Subcutaneous abdominal adipose tissue (tissue), 5 donors: ENCODE measurements around the gene RGS7.
"Not testable (repeated sequence)": the region's sequence is repeated elsewhere in the genome, so short reads cannot be mapped to it uniquely, and the experiment has no call there.

Source experiments
- H3K27ac ChIP-seq: one replicate; pipeline ENCODE4 v1.7.0; 2013; ENCODE audit warnings: low read depth, mild to moderate bottlenecking, inconsistent platforms, low read length, moderate library complexity
- H3K27me3 ChIP-seq, 5 donors: one replicate each; pipeline ENCODE4 v1.7.0; 2013; ENCODE audit warnings: low read length in 5 of 5, inconsistent platforms in 1 of 5; ENCODE audit not compliant: control insufficient read depth in 5 of 5, insufficient read depth in 4 of 5
- H3K36me3 ChIP-seq, 5 donors: one replicate each; pipeline ENCODE4 v1.7.0; 2013; ENCODE audit warnings: low read length in 5 of 5; ENCODE audit not compliant: control insufficient read depth in 5 of 5, insufficient read depth in 5 of 5
- H3K4me1 ChIP-seq, 5 donors: one replicate each; pipeline ENCODE4 v1.7.0; 2013; ENCODE audit warnings: low read length in 5 of 5, mild to moderate bottlenecking in 3 of 5, moderate library complexity in 1 of 5; ENCODE audit not compliant: control insufficient read depth in 5 of 5, insufficient read depth in 5 of 5
- H3K4me3 ChIP-seq, 5 donors: one replicate each; pipeline ENCODE4 v1.7.0; 2013; ENCODE audit warnings: low read length in 5 of 5, low read depth in 1 of 5
- H3K9ac ChIP-seq, 5 donors: one replicate each; pipeline ENCODE4 v1.7.0; 2013; ENCODE audit warnings: low read length in 5 of 5, mild to moderate bottlenecking in 4 of 5, moderate library complexity in 3 of 5
- H3K9me3 ChIP-seq, 5 donors: one replicate each; pipeline ENCODE4 v1.7.0; 2013; ENCODE audit warnings: low read length in 5 of 5; ENCODE audit not compliant: control insufficient read depth in 5 of 5
- donor health status: healthy.
- donor health status: healthy.
- donor health status: healthy.
- donor health status: healthy.
- donor health status: healthy.

The RGS7 gene

DNA sequence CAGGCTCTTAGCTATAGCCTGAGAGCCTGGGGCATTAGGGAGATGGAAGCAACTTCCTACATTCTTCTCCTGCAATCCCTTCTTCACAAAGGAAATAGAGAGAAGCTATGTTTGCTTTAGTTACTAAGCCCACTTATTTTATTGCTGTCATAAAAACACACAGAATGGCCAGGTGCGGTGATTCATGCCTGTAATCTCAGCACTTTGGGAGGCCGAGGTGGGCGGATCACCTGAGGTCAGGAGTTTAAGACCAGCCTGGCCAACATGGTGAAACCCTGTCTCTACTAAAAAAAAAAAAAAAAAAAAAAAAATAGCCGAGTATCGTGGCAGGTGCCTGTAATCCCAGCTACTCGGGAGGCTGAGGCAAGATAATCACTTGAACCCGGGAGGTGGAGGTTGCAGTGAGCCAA is 573.3 kb downstream of the RGS7 start:
- H3K4me3 ChIP-seq, H3K36me3 ChIP-seq, H3K9me3 ChIP-seq, H3K27me3 ChIP-seq, H3K4me1 ChIP-seq, H3K27ac ChIP-seq, H3K9ac ChIP-seq: not testable (repeated sequence)

GRCh38 chr1:240776237-240776636 is 580.8 kb downstream of the RGS7 start:
- Histone ChIP-seq H3K9me3 (no peaks in the 10 kb centered on the region), H3K36me3 (no peaks in the 10 kb centered on the region), H3K27me3 (no peaks in the 10 kb centered on the region), H3K27ac (no peak overlapping the region), H3K4me3 (no peak overlapping the region), H3K9ac (no peak overlapping the region), H3K4me1 (no peaks in the 10 kb centered on the region)

DNA sequence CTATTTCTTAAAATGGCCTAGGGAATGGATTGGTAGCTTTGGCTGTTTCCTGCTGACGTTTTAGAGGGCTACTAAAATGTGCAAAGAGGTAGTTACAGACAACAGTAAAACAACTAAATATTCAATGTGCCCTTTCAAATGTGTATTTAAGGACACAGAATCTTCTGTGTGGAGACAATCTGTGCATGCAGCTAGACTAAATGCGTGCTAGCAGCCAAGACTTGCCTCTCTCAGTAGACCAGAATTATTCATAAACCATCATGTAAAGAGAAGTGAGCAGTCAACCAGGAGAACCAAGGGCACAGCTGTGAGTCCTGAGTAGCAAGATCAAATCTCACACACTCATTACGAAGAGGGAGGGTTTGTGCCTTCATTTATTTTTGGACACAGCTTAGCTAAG is 584.9 kb downstream of the RGS7 start:
- Histone ChIP-seq H3K9ac (no peak overlapping the region), H3K9me3 (no peaks in the 10 kb centered on the region), H3K36me3 (no peaks in the 10 kb centered on the region), H3K27me3 (no peaks in the 10 kb centered on the region), H3K27ac (no peak overlapping the region), H3K4me3 (no peak overlapping the region), H3K4me1 (no peaks in the 10 kb centered on the region)

- H3K9ac ChIP-seq = no peak overlapping the region
- no peaks in the 10 kb centered on the region for H3K4me1 ChIP-seq
- no peaks in the 10 kb centered on the region for H3K27me3 ChIP-seq
- H3K27ac ChIP-seq = no peak overlapping the region
- H3K4me3 ChIP-seq = no peak overlapping the region
- H3K9me3 ChIP-seq = no peaks in the 10 kb centered on the region
- H3K36me3 ChIP-seq = no peaks in the 10 kb centered on the region
Measured at GRCh38 chr1:240771450-240771849, 585.6 kb downstream of the RGS7 start.

- Histone ChIP-seq H3K4me3 (no peak overlapping the region), H3K27me3 (no peaks in the 10 kb centered on the region), H3K4me1 (no peaks in the 10 kb centered on the region), H3K36me3 (no peaks in the 10 kb centered on the region), H3K27ac (no peak overlapping the region), H3K9ac (no peak overlapping the region), H3K9me3 (no peaks in the 10 kb centered on the region)
Measured at GRCh38 chr1:240768979-240769378, 588.0 kb downstream of the RGS7 start.

GRCh38 chr1:240766831-240767230 is 590.2 kb downstream of the RGS7 start:
- no peak overlapping the region for H3K9ac ChIP-seq
- no peak overlapping the region for H3K4me3 ChIP-seq
- H3K27me3 ChIP-seq = no peaks in the 10 kb centered on the region
- H3K4me1 ChIP-seq = no peaks in the 10 kb centered on the region
- no peaks in the 10 kb centered on the region for H3K36me3 ChIP-seq
- no peak overlapping the region for H3K27ac ChIP-seq
- no peaks in the 10 kb centered on the region for H3K9me3 ChIP-seq

GRCh38 chr1:240765732-240766363 is 591.2 kb downstream of the RGS7 start:
- Histone ChIP-seq H3K27me3 (no peaks in the 10 kb centered on the region), H3K36me3 (no peaks in the 10 kb centered on the region), H3K27ac (no peak overlapping the region), H3K4me3 (no peak overlapping the region), H3K4me1 (no peaks in the 10 kb centered on the region), H3K9me3 (no peaks in the 10 kb centered on the region), H3K9ac (no peak overlapping the region)

DNA sequence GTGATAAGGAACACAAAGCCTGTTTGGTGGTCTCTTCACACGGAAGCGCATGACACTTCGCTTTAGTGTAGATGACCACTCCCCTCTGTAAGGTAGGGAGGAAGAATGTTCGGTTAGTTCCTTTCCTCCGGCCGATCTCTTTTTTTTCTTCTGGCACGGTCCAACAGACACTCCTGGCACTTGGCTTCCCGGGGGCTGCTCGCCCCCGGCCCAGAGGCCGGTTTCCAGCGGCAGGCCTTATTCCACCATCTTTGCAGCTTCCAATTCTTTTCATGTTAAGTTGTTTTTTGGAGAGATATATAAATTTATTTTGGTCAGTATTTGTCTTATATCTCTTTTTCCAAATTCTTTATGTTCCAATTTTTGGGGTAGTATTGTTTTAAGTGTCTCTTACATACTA is 593.2 kb downstream of the RGS7 start:
- no peak overlapping the region for H3K4me3 ChIP-seq
- H3K9me3 ChIP-seq = no peaks in the 10 kb centered on the region
- H3K9ac ChIP-seq = no peak overlapping the region
- H3K36me3 ChIP-seq = no peaks in the 10 kb centered on the region
- H3K27me3 ChIP-seq = no peaks in the 10 kb centered on the region
- H3K27ac ChIP-seq = no peak overlapping the region
- no peaks in the 10 kb centered on the region for H3K4me1 ChIP-seq

DNA sequence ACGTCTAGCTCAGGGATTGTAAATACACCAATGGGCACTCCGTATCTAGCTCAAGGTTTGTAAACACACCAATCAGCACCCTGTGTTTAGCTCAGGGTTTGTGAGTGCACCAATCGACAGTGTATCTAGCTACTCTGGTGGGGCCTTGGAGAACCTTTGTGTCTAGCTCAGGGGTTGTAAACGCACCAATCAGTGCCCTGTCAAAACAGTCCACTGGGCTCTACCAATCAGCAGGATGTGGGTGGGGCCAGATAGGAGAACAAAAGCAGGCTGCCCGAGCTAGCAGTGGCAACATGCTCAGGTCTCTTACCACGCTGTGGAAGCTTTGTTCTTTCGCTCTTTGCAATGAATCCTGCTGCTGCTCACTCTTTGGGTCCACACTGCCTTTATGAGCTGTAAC is 593.9 kb downstream of the RGS7 start:
- H3K9ac ChIP-seq, H3K27ac ChIP-seq, H3K4me3 ChIP-seq, H3K27me3 ChIP-seq, H3K9me3 ChIP-seq, H3K36me3 ChIP-seq, H3K4me1 ChIP-seq: not testable (repeated sequence)

DNA sequence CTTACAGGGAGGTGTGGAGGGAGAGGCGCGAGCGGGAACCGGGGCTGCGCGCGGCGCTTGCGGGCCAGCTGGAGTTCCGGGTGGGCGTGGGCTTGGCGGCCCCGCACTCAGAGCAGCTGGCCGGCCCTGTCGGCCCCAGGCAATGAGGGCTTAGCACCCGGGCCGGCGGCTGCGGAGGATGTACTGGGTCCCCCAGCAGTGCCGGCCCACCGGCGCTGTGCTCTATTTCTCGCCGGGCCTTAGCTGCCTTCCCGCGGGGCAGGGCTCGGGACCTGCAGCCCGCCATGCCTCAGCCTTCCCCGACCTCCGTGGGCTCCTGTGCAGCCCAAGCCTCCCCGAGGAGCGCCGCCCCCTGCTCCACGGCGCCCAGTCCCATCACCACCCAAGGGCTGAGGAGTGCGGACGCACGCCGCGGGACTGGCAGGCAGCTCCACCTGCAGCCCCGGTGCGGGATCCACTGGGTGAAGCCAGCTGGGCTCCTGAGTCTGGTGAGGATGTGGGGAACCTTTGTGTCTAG is 594.5 kb downstream of the RGS7 start:
- not testable (repeated sequence) for H3K36me3 ChIP-seq, H3K4me3 ChIP-seq, H3K4me1 ChIP-seq

DNA sequence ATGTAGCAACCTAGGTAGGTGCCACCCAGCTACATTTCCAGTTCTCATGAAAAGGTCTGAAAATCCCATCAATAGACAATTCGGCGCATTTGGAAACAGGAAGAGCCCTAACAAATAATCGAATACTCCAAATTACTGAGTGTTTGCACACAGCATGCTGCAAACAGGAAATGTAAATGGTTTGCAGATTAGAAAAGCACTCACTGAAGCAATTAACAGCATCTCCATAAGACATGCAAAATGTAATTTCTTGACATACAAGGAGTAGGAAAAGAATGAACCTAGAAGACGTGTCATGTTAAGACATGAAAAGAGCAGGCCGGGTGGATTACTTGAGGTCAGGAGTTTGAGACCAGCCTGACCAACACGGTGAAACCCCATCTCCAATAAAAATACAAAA is 598.2 kb downstream of the RGS7 start:
- not testable (repeated sequence) for H3K27ac ChIP-seq, H3K4me3 ChIP-seq, H3K36me3 ChIP-seq, H3K9me3 ChIP-seq, H3K27me3 ChIP-seq, H3K4me1 ChIP-seq, H3K9ac ChIP-seq

More for the DNA sequence above, 594.5 kb downstream of the RGS7 start:
- H3K27me3 ChIP-seq, H3K9ac ChIP-seq, H3K27ac ChIP-seq, H3K9me3 ChIP-seq: not testable (repeated sequence)
